MM.1S (cell line): Measurements from ENCODE around the gene MPG.

Experiments
- DNase-seq: peaks from one replicate; pipeline ENCODE4 v3.0.0-alpha.2; 2015
- H2AFZ ChIP-seq: fragments of 300-600 bp; sonication (generic); 2 replicates; pipeline ENCODE4 v1.6.0; 2016; ENCODE audit warnings: antibody characterized with exemption, low read length
- H3F3A ChIP-seq: fragments of 300-600 bp; sonication (generic); 2 replicates; pipeline ENCODE4 v1.6.1; 2016; ENCODE audit warnings: mild to moderate bottlenecking, antibody characterized with exemption, low read length, moderate library complexity, mixed read lengths; ENCODE audit not compliant: insufficient read depth
- H3K27ac ChIP-seq: fragments of 300-600 bp; sonication (generic); 2 replicates; pipeline ENCODE4 v1.5.1; 2016; ENCODE audit warnings: mild to moderate bottlenecking, low read length
- H3K27me3 ChIP-seq: fragments of 300-600 bp; sonication (generic); replicated peaks from 2 replicates; pipeline ENCODE4 v1.6.0; 2016; ENCODE audit warnings: low read length; ENCODE audit not compliant: insufficient read depth
- H3K36me3 ChIP-seq: fragments of 300-600 bp; sonication (generic); replicated peaks from 2 replicates; pipeline ENCODE4 v1.6.1; 2016; ENCODE audit warnings: mild to moderate bottlenecking, low read length, mixed read lengths; ENCODE audit not compliant: insufficient read depth
- H3K4me1 ChIP-seq: fragments of 300-600 bp; sonication (generic); 2 replicates; pipeline ENCODE4 v1.6.1; 2016; ENCODE audit warnings: low read length, mixed read lengths
- H3K4me2 ChIP-seq: fragments of 300-600 bp; sonication (generic); 2 replicates; pipeline ENCODE4 v1.6.0; 2016; ENCODE audit warnings: low read depth, low read length
- H3K4me3 ChIP-seq: fragments of 300-600 bp; sonication (generic); 2 replicates; pipeline ENCODE4 v1.5.1; 2016; ENCODE audit warnings: low read length, mixed read lengths
- H3K79me2 ChIP-seq: fragments of 300-600 bp; sonication (generic); 2 replicates; pipeline ENCODE4 v1.6.1; 2016; ENCODE audit warnings: mixed run types, low read length, mixed read lengths
- H3K9ac ChIP-seq: fragments of 300-600 bp; sonication (generic); 2 replicates; pipeline ENCODE4 v1.6.1; 2016; ENCODE audit warnings: low read length, mixed read lengths
- H3K9me2 ChIP-seq: fragments of 300-600 bp; sonication (generic); replicated peaks from 2 replicates; pipeline ENCODE4 v1.6.1; 2016; ENCODE audit warnings: mild to moderate bottlenecking, low read length, mixed read lengths; ENCODE audit not compliant: insufficient read depth
- H3K9me3 ChIP-seq: fragments of 300-600 bp; sonication (generic); replicated peaks from 2 replicates; pipeline ENCODE4 v1.6.1; 2016; ENCODE audit warnings: mild to moderate bottlenecking, low read length, mixed read lengths; ENCODE audit not compliant: insufficient read depth
- H4K20me1 ChIP-seq: fragments of 300-600 bp; sonication (generic); 2 replicates; pipeline ENCODE4 v1.6.1; 2016; ENCODE audit warnings: mild to moderate bottlenecking, low read length, moderate library complexity, mixed read lengths; ENCODE audit not compliant: insufficient read depth
- CTCF ChIP-seq: fragments of 300-600 bp; sonication (generic); IDR thresholded peaks from 2 replicates; pipeline ENCODE4 v1.5.1; 2016; ENCODE audit warnings: antibody characterized with exemption, low read length, mixed read lengths
- EZH2 ChIP-seq: fragments of 300-600 bp; sonication (generic); optimal IDR thresholded peaks from 2 replicates; pipeline ENCODE3; 2017; ENCODE audit warnings: low read depth, mild to moderate bottlenecking, antibody characterized with exemption, low read length, mixed read lengths
- EZH2phosphoT487 ChIP-seq: fragments of 300-600 bp; sonication (generic); IDR thresholded peaks from 2 replicates; pipeline ENCODE4 v1.6.1; 2018; ENCODE audit warnings: antibody characterized with exemption, low read length

The MPG gene

DNA sequence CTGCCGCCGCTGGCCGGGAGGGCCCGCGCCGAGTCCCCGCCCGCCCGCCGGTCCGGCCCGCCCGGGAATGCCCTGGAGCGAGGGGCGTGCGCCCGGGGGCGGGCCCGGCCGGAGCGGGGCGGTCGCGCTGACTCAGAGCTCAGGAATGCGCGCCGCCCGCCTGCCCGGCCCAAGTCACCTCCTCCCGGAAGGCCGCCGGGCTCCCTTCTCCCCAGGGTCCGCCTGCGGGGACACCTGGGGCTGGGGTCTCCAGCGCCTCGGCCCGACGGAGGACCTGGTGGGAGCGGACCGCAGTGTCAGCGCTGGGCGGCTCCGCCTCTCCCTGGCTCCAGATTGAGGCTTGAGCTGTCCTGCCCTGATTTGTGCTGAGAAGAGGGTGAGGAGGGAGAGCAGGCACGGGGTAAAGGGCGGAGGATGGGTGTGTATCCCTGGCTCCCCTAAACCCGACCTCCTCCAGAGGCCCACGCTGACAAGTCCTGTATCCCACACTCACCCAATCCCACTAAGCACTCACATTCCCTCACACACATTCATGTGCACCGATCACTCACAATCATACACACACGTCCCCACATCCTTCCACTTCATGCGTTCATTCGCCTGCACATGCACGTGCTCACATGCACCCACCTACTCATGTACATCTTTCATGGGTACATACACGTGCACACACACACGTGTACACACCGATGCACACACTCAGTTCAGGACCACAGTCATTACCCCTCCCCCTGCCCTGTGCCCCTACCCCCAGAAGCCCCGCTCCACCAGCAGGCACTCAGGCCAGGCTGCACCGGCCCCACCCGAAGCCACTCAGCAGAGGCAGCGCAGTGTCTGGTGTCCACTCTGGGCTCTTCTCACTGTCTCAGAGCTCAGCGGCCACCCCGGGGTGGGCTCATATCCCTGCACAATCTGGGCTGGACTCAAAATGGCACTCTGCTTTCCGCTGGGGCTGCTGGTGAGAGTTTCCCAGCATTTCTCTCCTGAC lies 5.2 kb upstream of the MPG start, which contains the start of gene RHBDF1:
TSS of gene RHBDF1 (minus strand) at position 71 of the 988 bp plus-strand sequence. CDS start 7,616 bp downstream, outside the sequence.
- H3K4me3 ChIP-seq, result peak within 1 kb of the TSS; percentile 66
- peak; percentile 45 for DNase-seq
- peak within 1 kb of the TSS; percentile 98 for H3K4me2 ChIP-seq
- H4K20me1 ChIP-seq, result no peaks in the 10 kb centered on the region
- H3K9ac ChIP-seq, result peak within 1 kb of the TSS; percentile 17; the same call in 1 of the 2 replicates
- H3K27ac ChIP-seq, result no peak within 1 kb of the TSS
- H3K27me3 ChIP-seq, result peaks cover 4% of the 10 kb centered on the region
- H3K36me3 ChIP-seq, result no peaks in the 10 kb centered on the region
- no peaks in the 10 kb centered on the region for H3K9me2 ChIP-seq
- peak within 1 kb of the TSS; percentile 65 for H2AFZ ChIP-seq
- TF ChIP-seq EZH2 (no peak), CTCF (no peak), EZH2phosphoT487 (no peak)
- no peaks in the 10 kb centered on the region for H3F3A ChIP-seq
- no peaks in the 10 kb centered on the region for H3K9me3 ChIP-seq
- H3K79me2 ChIP-seq, result no peaks in the 10 kb centered on the region
- peaks cover 18% of the 10 kb centered on the region for H3K4me1 ChIP-seq

DNA sequence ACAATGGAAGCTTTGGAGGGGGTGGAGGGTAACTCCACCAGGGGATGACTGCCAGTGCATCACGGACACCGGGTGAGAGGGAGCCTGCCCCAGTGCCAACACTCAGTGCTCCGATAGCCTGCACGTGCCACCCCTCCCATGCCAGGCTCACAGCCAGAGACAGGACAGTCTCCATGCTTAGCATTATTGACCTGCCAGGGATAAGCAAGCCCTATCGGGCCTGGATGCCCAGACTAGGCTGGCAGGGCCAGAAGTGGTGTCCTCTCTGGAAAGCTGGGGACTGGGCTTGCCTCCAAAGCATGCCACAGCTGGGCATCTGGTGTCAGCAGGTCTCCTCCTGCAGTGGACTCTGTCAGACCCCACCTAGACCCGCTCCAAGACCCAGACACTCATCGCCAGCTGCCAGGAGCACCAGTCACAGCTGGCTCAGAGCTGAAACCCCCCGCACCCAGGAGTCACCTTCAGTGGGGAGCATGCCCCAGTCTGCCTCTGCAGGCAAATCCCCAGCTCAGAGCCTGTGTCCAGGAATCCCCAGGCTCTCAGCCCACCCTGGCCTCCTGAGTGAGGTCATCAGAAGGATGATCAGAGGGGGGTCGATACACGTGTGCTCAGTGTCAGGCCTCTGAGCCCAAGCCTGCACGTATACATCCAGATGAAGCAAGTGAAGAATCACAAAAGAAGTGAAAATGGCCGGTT lies 3.8 kb upstream of the MPG start:
- no peak overlapping the region for H3K27ac ChIP-seq
- no peaks in the 10 kb centered on the region for H3K36me3 ChIP-seq
- 0 out of 2 replicates have a peak, but pooled peaks cover 3% of the 10 kb centered on the region for H3F3A ChIP-seq
- peaks cover 9% of the 10 kb centered on the region for H3K79me2 ChIP-seq
- H3K4me2 ChIP-seq, result no peak overlapping the region
- no peaks in the 10 kb centered on the region for H3K9me2 ChIP-seq
- H4K20me1 ChIP-seq, result no peaks in the 10 kb centered on the region
- no peak for DNase-seq
- TF ChIP-seq EZH2phosphoT487, result no peak
- no peak for TF ChIP-seq EZH2
- no peak for TF ChIP-seq CTCF
- H2AFZ ChIP-seq, result no peak overlapping the region
- H3K4me3 ChIP-seq, result no peak overlapping the region
- H3K4me1 ChIP-seq, result peaks cover 25% of the 10 kb centered on the region
- H3K9ac ChIP-seq, result no peak overlapping the region
- H3K9me3 ChIP-seq, result no peaks in the 10 kb centered on the region
- peaks cover 4% of the 10 kb centered on the region for H3K27me3 ChIP-seq

DNA sequence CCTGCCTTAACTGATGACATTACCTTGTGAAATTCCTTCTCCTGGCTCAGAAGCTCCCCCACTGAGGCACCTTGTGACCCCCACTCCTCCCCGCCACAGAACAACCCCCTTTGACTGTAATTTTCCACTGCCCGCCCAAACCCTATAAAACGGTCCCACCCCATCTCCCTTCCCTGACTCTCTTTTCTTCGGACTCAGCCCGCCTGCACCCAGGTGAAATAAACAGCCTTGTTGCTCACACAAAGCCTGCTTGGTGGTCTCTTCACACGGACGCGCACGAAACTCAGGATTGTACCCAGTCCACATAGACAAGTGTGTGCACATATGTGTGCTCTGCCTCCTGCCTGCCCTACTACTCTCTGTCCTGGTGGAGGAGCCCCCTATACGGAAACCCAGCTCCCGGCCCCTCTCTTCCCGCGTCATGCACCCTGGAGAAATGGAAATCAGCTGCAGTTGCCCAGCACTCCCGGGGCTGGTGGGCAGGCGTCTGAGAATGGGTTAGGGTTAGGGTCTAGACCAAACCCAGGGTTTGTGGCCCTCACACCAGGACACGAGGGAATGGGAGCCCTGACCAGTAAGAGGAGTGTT lies 3.2 kb upstream of the MPG start:
- Histone ChIP-seq H3K27ac (no peak overlapping the region), H3K9me3 (no peaks in the 10 kb centered on the region), H3K9me2 (no peaks in the 10 kb centered on the region), H3K27me3 (peaks cover 4% of the 10 kb centered on the region), H3K36me3 (no peaks in the 10 kb centered on the region), H3K79me2 (peaks cover 9% of the 10 kb centered on the region), H2AFZ (no peak overlapping the region), H3K4me1 (peaks cover 25% of the 10 kb centered on the region), H3K4me3 (no peak overlapping the region), H3F3A (0 out of 2 replicates have a peak, but pooled peaks cover 3% of the 10 kb centered on the region), H4K20me1 (no peaks in the 10 kb centered on the region), H3K9ac (no peak overlapping the region), H3K4me2 (no peak overlapping the region)
- no peak for DNase-seq
- no peak for TF ChIP-seq EZH2phosphoT487
